Measurements from ENCODE around the gene SELPLG. TPM values are rescaled to one million over a fixed set of nuclear protein-coding genes. Genes with fewer than 3 reads are reported as not detected.

SELPLG gene
- total and polyA plus RNA-seq, 3 donors from 2014 or later: 1.1 to 10.4 (median 2.7) TPM

- WGBS, 2 donors: 91 to 94% methylated on average over 2 of the region's 2 CpGs
- H3K27ac ChIP-seq: no peak overlapping the region
- no peak for DNase-seq
These were observed 17.3 kb downstream of the SELPLG start for GRCh38 chr12:108616359-108616758.

GRCh38 chr12:108615918-108616317, 17.8 kb downstream of the SELPLG start:
- H3K36me3 ChIP-seq (ENCODE audit: low read depth, missing control alignments): no peaks in the 10 kb centered on the region
- H3K4me1 ChIP-seq: no peaks in the 10 kb centered on the region
- WGBS, 2 donors: 70 to 76% methylated on average over 1 of the region's 1 CpG
- no peak for DNase-seq
- intact Hi-C loops (cut with DNase I; ENCODE audit: low total_unique reads): loop anchor here (5.0 kb wide), 1 partner anchor 44 kb away; no protein-coding TSS in a partner anchor
- TF ChIP-seq, protein P1, sequence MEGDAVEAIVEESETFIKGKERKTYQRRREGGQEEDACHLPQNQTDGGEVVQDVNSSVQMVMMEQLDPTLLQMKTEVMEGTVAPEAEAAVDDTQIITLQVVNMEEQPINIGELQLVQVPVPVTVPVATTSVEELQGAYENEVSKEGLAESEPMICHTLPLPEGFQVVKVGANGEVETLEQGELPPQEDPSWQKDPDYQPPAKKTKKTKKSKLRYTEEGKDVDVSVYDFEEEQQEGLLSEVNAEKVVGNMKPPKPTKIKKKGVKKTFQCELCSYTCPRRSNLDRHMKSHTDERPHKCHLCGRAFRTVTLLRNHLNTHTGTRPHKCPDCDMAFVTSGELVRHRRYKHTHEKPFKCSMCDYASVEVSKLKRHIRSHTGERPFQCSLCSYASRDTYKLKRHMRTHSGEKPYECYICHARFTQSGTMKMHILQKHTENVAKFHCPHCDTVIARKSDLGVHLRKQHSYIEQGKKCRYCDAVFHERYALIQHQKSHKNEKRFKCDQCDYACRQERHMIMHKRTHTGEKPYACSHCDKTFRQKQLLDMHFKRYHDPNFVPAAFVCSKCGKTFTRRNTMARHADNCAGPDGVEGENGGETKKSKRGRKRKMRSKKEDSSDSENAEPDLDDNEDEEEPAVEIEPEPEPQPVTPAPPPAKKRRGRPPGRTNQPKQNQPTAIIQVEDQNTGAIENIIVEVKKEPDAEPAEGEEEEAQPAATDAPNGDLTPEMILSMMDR (IDR thresholded peaks at IDR 0.05): no peak
- TF ChIP-seq POLR2A (IDR thresholded peaks at IDR 0.05): no peak
- no peak overlapping the region for H3K27ac ChIP-seq
- H3K4me3 ChIP-seq: no peak overlapping the region
- no peaks in the 10 kb centered on the region for H3K27me3 ChIP-seq
- no peaks in the 10 kb centered on the region for H3K9me3 ChIP-seq

More at GRCh38 chr12:108616359-108616758, 17.3 kb downstream of the SELPLG start:
- Histone ChIP-seq H3K36me3 (ENCODE audit: low read depth, missing control alignments) (no peaks in the 10 kb centered on the region), H3K4me1 (no peaks in the 10 kb centered on the region), H3K4me3 (no peak overlapping the region), H3K9me3 (no peaks in the 10 kb centered on the region), H3K27me3 (no peaks in the 10 kb centered on the region)
- TF ChIP-seq, protein P1 (IDR thresholded peaks at IDR 0.05): no peak
- intact Hi-C loops (cut with DNase I; ENCODE audit: low total_unique reads): loop anchor here (5.0 kb wide), 1 partner anchor 44 kb away; no protein-coding TSS in a partner anchor

GRCh38 chr12:108614639-108615038, 19.1 kb downstream of the SELPLG start:
- H3K27me3 ChIP-seq: no peaks in the 10 kb centered on the region
- TF ChIP-seq POLR2A (IDR thresholded peaks at IDR 0.05): no peak
- TF ChIP-seq, protein P1 (IDR thresholded peaks at IDR 0.05): no peak
- no peaks in the 10 kb centered on the region for H3K36me3 ChIP-seq (ENCODE audit: low read depth, missing control alignments)
- 92 to 94% methylated on average over 6 of the region's 6 CpGs for WGBS, 2 donors
- no peak overlapping the region for H3K27ac ChIP-seq
- H3K4me3 ChIP-seq: no peak overlapping the region
- peaks cover 7% of the 10 kb centered on the region for H3K4me1 ChIP-seq
- intact Hi-C loops (cut with DNase I; ENCODE audit: low total_unique reads): loop anchor here (5.0 kb wide), 1 partner anchor 42 kb away; no protein-coding TSS in a partner anchor
- DNase-seq: no peak
- no peaks in the 10 kb centered on the region for H3K9me3 ChIP-seq

DNA sequence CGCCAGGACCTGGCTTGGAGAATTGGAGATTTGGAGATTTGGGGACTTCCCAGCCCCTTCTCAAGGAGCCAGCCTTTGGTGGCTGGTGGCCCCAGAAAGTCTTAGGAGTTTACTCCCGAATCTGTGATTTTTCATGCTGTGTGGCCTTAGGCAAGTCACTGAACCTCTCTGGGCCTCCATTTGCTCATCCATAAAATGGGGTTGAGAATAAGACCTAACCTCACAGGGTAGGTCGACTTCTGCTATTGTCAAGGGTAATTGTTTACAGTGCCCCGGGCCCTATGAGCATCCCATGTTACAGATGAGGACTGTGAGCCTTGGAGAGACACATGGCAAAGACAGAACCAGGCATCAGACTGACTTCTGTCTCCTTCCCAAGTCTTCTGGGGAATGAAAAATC, 19.7 kb downstream of the SELPLG start:
- no peak overlapping the region for H3K27ac ChIP-seq
- H3K9me3 ChIP-seq: no peaks in the 10 kb centered on the region
- no peaks in the 10 kb centered on the region for H3K36me3 ChIP-seq (ENCODE audit: low read depth, missing control alignments)
- H3K4me3 ChIP-seq: no peak overlapping the region
- 89 to 100% methylated on average over 2 to 4 of the region's 4 CpGs for WGBS, 2 donors
- DNase-seq: no peak
- no peaks in the 10 kb centered on the region for H3K27me3 ChIP-seq
- TF ChIP-seq, protein P1 (IDR thresholded peaks at IDR 0.05): no peak
- no peak for TF ChIP-seq POLR2A (IDR thresholded peaks at IDR 0.05)
- intact Hi-C loops (cut with DNase I; ENCODE audit: low total_unique reads): no loop called here
- peaks cover 10% of the 10 kb centered on the region for H3K4me1 ChIP-seq

GRCh38 chr12:108613548-108613947, 20.1 kb downstream of the SELPLG start:
- Histone ChIP-seq H3K27me3 (no peaks in the 10 kb centered on the region), H3K36me3 (ENCODE audit: low read depth, missing control alignments) (no peaks in the 10 kb centered on the region), H3K4me3 (no peak overlapping the region), H3K4me1 (peaks cover 10% of the 10 kb centered on the region), H3K27ac (no peak overlapping the region), H3K9me3 (no peaks in the 10 kb centered on the region)
- intact Hi-C loops (cut with DNase I; ENCODE audit: low total_unique reads): no loop called here
- DNase-seq: peak; percentile 34
- TF ChIP-seq, protein P1 (IDR thresholded peaks at IDR 0.05): no peak
- no peak for TF ChIP-seq POLR2A (IDR thresholded peaks at IDR 0.05)
- WGBS, 2 donors: 69% methylated on average over 9 of the region's 9 CpGs; no CpG with 5 or more reads in 1 of the 2 donors

Data from testis (tissue), 3 donors.